Measurements from ENCODE around the gene RAB33B.
"Not testable (repeated sequence)": the region's sequence is repeated elsewhere in the genome, so short reads cannot be mapped to it uniquely, and the experiment has no call there.

Gene RAB33B

GRCh38 chr4:139465922-139466321 lies 12.0 kb downstream of the RAB33B start:
- DNase-seq = no peak

- not testable (repeated sequence) for DNase-seq
Measured at GRCh38 chr4:139468756-139469155, 14.8 kb downstream of the RAB33B start.

DNA sequence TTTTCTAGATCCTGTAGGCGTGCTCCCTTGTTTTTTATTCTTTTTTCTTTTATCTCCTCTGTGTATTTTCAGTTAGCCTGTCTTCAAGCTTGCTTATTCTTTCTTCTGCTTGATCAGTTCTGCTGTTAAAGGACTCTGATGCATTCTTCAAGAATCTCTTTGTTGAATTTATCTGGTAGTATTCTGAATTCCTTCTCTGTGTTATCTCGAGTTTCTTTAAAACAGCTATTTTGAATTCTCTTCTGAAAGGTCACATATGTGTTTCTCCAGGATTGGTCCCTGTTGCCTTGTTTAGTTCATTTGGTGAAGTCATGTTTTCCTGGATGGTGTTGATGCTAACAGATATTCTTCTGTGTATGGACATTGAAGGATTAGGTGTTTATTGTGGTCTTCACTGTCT lies 15.3 kb downstream of the RAB33B start:
- DNase-seq = no peak

GRCh38 chr4:139469869-139470268 lies 15.9 kb downstream of the RAB33B start:
- no peak for DNase-seq

DNA sequence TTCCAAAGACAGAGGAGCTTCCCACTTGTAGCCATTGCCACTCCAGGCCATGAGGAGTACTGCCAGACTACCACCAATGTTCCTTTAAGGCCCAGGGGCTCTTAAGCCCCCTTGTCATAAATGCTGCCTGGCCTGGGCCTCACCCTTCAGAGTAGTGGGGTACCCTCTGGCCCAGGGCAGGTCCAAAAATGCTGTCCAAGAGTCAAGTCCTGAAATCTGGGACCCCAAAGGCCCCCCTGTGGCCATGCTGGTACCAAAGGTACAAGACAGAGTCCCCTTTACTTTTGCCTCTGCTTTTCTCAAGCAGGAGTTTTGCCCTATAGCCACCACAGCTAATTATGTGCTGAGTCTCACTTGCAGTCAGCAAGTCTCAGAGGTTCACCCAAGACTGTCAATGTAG lies 16.4 kb downstream of the RAB33B start:
- DNase-seq = no peak

DNA sequence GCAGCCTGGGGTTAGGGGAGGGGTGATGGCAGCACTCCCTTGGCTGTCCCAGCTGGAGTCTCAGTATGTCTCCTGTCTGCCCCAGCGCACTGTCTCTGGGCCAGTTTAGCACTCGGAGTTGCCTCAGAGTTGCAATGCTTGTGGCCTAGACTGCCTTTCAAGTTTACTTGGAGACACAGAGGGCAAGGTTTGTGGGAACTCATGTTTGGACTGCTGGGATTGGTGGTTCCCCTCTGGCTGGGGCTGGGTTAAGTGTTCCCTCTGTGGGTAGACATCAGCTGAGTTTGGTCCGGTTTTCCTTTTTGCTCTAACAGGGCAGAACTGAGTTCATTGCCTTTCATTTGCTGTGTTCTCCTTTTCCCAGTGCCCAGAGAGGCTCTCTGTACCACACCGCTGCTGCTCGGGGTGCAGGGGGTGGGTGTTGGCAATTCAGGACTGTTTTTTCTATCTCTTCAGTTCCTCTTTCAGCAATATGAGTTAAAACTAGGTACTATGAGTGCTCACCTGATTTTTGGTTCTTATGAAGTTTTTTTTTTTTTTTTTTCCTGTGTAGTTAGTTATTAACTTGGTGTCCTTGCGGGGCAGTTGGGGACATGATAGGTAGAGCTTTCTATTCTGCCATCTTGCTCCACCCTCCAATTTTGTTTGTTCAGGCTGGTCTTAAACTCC lies 17.2 kb downstream of the RAB33B start:
- DNase-seq = no peak

DNA sequence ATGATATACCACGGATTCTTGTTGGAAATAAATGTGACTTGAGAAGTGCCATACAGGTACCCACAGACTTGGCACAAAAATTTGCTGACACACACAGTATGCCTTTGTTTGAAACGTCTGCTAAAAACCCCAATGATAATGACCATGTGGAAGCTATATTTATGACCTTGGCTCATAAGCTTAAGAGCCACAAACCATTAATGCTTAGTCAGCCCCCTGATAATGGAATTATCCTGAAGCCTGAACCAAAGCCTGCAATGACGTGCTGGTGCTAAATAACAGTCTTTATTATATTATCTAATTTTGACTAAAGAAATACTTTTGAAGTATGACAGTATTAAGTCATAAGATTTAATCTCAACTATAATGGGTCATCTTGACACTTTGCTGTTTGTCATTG lies 18.9 kb downstream of the RAB33B start:
- no peak for DNase-seq

DNA sequence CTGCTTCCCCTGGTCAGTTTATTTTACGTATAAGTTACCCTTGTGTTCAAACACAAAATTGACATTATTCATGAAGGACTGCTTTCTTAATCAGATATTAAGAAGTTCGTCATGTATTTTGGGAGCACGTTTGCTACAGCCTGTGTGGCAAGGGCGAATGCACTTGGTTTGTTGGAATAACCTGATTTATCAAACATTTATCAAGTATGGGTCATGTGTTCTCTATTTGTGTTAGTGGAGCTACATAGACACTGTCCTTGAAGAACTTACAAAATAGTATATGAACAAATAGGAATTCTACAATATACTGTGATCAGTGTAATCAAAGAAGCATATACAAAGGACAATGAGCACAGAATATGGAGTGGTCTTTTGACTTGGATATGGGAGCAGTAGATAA lies 22.4 kb downstream of the RAB33B start:
- DNase-seq = no peak

DNA sequence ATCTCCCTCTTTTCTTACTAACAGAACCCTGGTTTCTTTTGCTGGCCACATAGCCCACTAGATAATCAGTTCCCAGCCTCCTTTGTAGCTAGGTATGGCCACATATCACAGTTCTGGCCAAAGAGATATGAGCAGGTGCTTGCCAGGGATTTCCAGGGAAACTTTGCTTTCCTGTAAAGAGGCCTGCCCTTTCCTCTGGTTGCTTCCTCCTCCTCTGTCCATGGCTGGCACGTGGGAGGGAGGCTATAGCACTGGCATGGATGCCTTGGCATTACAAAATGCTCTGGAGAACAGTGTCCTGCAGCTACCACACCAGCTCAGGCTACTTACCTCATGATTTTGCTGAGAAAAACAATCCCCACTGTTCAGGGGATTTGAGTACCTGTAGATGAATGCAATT lies 27.5 kb downstream of the RAB33B start:
- no peak for DNase-seq

DNA sequence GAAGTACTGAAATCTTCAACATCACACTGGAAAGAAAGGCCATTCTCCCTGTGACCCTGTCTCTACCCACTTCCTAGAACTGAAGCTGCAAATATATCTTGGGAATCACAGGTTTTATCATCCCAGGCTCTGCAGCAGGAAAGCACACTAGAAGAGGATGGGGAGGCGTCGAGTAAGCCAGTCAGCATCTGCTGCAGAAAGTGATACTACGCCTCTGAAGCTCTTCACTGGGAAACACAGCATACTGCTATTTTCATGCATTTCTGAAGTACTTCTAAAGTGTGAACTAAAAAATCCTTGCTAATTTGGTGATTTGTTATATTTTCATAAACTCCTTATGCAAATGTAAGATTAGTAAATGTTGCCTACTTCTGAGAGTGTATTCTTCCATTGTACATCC lies 29.1 kb downstream of the RAB33B start:
- no peak for DNase-seq

DNA sequence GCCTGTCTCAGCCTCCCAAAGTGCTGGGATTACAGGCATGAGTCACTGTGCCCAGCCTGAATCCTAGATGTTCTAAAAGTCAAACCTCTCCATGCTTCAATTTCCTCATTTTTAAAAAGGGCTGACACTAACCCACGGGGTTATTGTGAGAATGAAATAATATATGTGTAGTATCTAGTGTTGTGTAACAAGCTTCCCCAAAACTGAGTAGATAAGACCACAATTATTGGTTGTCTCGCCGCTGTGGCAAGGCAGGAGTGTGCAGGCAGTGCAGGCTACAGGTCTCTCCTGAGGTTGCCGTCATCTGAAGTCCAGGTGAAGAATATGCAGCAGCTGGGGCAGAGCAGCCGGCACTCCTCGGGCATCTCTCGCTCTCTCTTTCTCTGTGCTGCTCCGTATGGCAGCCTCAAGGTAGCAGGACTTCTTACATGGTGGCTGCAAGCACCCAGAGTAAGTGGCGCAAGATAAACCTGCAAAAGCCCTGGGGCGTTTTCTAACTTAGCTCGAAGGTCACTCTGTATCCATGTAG lies 30.9 kb downstream of the RAB33B start:
- no peak for DNase-seq

GRCh38 chr4:139488442-139488841 lies 34.5 kb downstream of the RAB33B start:
- no peak for DNase-seq

- no peak for DNase-seq
Measured at GRCh38 chr4:139489638-139490037, 35.7 kb downstream of the RAB33B start.

GRCh38 chr4:139492429-139492828 lies 38.5 kb downstream of the RAB33B start:
- DNase-seq = no peak

GRCh38 chr4:139493176-139493575 lies 39.3 kb downstream of the RAB33B start:
- DNase-seq = no peak

- no peak for DNase-seq
Measured at GRCh38 chr4:139499186-139499585, 45.3 kb downstream of the RAB33B start.

GRCh38 chr4:139501117-139501516 lies 47.2 kb downstream of the RAB33B start:
- DNase-seq = no peak

DNA sequence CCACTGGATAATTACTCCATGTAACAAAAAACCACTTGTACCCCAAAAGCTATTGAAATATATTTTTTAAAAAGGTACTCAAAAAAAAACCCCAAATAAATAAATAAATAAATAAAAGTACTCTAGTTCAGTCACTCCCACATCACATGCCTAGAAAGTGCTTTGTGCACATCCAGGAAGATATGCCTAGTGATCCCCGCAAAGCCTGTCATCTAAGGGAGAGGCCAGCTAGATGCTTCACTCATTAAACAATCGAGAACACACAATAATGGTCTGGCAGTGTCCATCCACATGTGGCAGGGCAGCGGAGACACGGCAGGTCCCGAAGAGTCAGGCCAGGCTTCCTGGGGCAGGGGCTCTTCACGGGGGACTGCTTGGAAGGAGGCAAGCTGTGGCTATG lies 47.6 kb downstream of the RAB33B start:
- DNase-seq = no peak

DNA sequence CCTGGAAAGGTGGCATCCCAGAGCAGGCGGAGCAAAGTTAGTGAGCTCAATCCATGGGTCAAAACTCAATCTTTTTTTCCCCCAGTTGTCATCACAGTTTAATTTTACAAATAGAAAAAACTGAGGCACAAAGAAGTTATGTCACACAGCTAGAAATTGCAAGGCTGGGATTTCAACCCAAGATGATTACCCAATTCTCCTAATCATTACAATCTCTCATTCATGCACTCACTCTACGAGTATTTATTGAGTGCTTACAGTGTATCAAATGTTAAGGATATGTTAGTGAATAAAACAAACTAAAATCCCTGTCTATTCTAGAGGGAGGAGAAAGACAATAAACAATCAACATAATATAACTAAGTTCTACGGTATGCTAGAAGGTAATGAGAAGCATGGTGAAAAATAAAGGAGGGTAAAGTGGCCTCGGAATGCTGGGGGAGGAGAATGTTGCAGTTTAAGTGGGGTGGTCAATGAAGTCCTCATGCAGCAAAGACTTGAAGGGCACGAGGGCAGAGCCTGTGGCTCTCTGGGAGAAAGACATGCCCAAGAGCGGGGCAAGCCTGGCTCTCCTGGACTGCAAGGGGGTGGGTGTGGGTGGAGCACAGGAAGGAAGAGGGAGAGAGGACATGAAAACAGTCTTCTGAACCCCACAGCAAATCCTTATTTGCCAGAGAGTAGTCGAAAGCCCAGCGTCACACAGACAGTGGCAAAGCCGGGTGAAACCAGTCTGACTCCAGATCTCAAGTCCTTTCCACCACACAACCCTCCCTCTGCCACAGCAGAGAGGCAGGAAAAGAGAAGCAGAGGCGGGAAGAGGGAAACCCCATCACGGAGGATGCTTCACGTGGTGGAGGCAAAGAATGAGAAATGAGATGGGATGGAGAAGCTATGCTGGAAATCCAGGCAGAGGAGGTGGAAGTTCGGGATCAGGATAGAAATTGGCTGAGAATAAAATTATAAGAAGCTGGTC lies 48.3 kb downstream of the RAB33B start:
- DNase-seq = no peak

DNA sequence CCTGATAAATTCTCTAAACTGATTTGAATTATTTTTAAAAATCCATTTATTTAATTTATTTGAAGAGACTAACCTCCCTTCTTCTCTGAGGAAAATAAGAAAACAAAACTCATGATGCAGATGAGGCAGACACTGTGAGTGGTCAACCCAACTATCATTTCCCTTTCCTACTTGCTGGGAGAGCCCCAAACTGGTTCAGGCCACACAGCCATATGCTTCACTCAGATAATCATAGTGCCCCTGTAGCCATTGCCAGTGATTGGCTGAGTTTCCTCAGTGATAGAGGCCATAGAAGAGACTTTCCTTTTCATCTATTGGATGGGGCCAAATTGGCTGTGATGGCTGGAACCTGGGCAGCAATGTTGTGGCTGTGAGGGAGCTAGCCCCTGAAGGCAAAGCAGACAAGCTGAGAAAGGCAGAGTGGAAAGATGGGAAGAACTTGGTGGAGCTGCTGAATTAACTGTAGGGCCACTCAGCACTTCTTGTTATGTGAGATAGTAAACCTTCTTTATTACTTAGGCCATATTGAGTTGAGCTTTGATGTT lies 49.8 kb downstream of the RAB33B start:
- no peak for DNase-seq

DNA sequence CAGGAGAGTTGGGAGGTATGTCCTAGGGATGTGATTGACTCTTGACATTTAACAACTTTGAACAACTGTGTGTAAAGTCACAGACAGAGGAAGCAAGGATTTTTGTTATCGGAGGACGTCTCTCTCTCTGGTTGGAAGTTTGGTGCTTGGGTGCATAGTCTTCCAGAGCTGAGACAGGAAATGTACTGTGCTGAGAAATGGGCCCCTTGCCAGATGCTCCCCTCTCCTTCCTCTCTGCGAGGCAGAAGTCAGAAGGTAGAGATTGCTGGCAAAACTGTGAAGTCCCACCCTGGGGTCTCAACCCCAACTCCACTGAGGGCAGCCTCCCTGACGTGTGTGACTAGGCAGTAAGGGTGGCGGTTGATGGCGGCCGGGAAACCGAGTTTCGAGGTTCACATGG lies 52.9 kb downstream of the RAB33B start:
- no peak for DNase-seq

DNA sequence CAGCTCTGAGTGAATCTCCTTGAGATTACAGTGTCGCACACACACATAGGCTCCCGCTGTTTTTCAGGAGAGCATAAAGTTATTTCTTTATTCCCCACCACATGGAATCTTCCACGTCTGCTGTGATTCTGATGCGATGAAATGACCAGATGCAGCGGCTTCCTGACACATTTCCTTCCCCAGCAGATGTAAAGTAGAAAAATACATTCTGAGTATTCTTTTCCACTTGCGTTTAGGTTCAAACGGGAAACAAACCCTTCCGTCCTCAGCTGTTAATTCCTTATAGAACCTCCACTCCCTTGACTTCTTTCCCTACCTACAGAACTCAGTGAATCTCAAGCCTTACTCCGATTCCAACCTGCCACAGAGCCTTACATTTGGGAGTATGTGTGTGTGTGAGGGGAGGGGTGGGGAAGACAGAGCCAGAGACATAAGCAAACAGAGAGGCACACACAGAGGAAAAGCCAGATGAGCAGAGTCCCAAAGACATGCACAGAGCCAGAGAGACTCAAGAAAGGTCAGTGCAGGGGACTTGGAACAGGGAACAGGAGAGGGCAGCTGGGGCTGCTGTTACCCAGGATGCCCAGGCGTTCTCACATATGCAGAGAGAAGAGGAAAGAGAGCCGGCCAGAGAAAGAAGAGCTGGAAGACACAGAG lies 54.8 kb downstream of the RAB33B start:
- no peak for DNase-seq

DNA sequence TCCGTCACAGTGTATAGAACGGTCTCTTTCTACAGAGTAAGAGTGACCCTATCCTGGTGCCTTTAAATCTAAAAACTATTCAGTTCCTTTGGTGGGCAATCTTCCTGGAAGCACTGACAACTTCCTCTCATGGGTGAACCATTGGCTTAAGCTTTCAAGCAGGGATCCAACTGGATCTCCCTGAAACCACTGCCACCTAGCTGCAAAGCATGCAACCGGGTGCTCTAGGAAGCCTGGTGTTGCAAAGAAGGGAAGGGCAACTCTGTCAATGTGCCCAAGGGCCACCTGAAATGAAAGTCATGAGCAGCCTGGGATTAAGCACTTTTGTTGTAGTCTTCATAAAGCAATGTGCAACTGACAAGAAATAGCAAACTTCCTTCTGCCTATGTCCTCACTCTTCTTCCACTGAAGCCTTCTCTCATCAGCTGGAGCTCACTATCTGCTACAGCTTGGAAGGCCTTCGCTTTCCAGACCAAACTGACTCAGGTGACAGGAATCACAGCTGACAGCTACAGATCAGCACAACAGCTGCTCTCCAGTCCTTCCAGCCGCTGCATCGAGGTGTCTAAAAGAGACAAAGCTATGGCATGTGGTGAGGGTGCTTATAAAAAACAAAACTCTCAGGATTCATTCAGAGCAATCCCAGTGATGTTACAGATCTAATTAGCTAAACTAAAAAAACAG lies 55.9 kb downstream of the RAB33B start:
- DNase-seq = no peak
